Activated CD4-positive, alpha-beta T cell treated with anti-CD3 and anti-CD28 coated beads, Interleukin-2, amount 10 ng/mL, durations not matched to agents 24 days and 14 days (primary cell): ENCODE measurements around the gene POLR2E. TPM values are rescaled to one million over a fixed set of nuclear protein-coding genes. Genes with fewer than 3 reads are reported as not detected.

Experiments used
- DNase-seq: peaks from one replicate; pipeline ENCODE4 v3.0.0; 2022
- H3K27ac Mint-ChIP-seq: one replicate; pipeline ENCODE4 v1.8.0; 2022; ENCODE audit warnings: mild to moderate bottlenecking, mixed read lengths
- H3K27me3 Mint-ChIP-seq: one replicate; pipeline ENCODE4 v1.8.0; 2022; ENCODE audit warnings: mixed read lengths
- H3K36me3 Mint-ChIP-seq: one replicate; pipeline ENCODE4 v1.8.0; 2022; ENCODE audit warnings: low read depth, mild to moderate bottlenecking, mixed read lengths
- H3K4me1 Mint-ChIP-seq: one replicate; pipeline ENCODE4 v1.8.0; 2021; ENCODE audit warnings: mixed read lengths
- H3K4me3 Mint-ChIP-seq: one replicate; pipeline ENCODE4 v1.8.0; 2022; ENCODE audit warnings: mild to moderate bottlenecking, moderate library complexity, mixed read lengths
- H3K9me3 Mint-ChIP-seq: one replicate; pipeline ENCODE4 v1.8.0; 2021; ENCODE audit warnings: mixed read lengths
- intact Hi-C: fragments of 100-400 bp; cut with micrococcal nuclease; formaldehyde crosslinking; loops from one replicate; pipeline ENCODE4 v1.15.1; 2023
- total RNA-seq: library from RNA; stranded (reverse); gene quantifications from 2 replicates; pipeline ENCODE4 v1.2.3, GENCODE V29; 2022

POLR2E gene
- total RNA-seq, 1 donor from 2014 or later: 273 TPM

- Mint-ChIP-seq H3K4me1 (peaks cover 38% of the 10 kb centered on the region), H3K4me3 (peak overlapping the region; percentile 75), H3K27me3 (no peaks in the 10 kb centered on the region), H3K27ac (peak overlapping the region; percentile 92), H3K9me3 (peaks cover 3% of the 10 kb centered on the region), H3K36me3 (peaks cover 18% of the 10 kb centered on the region)
- DNase-seq: no peak
- intact Hi-C loops: loop anchor here (1.0 to 5.0 kb wide), 5 partner anchors 8 to 89 kb away; partner anchors contain the start of genes ARHGAP45, POLR2E, RNU6-2 and TMEM259
These were observed 8.0 kb upstream of the POLR2E start for GRCh38 chr19:1103132-1103707.

- peak overlapping the region; percentile 75 for H3K4me3 Mint-ChIP-seq
- DNase-seq: peak; percentile 81
- H3K36me3 Mint-ChIP-seq: peaks cover 17% of the 10 kb centered on the region
- intact Hi-C loops: loop anchor here (1.0 to 5.0 kb wide), 6 partner anchors 7 to 90 kb away; partner anchors contain the start of genes ARHGAP45, POLR2E, RNU6-2 and TMEM259
- peaks cover 43% of the 10 kb centered on the region for H3K4me1 Mint-ChIP-seq
- H3K27ac Mint-ChIP-seq: peak overlapping the region; percentile 92
- peaks cover 3% of the 10 kb centered on the region for H3K9me3 Mint-ChIP-seq
- no peaks in the 10 kb centered on the region for H3K27me3 Mint-ChIP-seq
These were observed 7.4 kb upstream of the POLR2E start for GRCh38 chr19:1102407-1103131.

GRCh38 chr19:1101337-1101698 is 6.1 kb upstream of the POLR2E start:
- H3K27ac Mint-ChIP-seq: peak overlapping the region; percentile 92
- peak; percentile 71 for DNase-seq
- H3K9me3 Mint-ChIP-seq: peaks cover 3% of the 10 kb centered on the region
- no peaks in the 10 kb centered on the region for H3K27me3 Mint-ChIP-seq
- intact Hi-C loops: loop anchor here (5.0 kb wide), 2 partner anchors 34 to 91 kb away; partner anchors contain the start of gene ARHGAP45
- H3K36me3 Mint-ChIP-seq: peaks cover 11% of the 10 kb centered on the region
- peaks cover 45% of the 10 kb centered on the region for H3K4me1 Mint-ChIP-seq
- peak overlapping the region; percentile 45 for H3K4me3 Mint-ChIP-seq

- intact Hi-C loops: loop anchor here (1.0 kb wide), 1 partner anchor 72 kb away; the partner anchor contains the start of gene CNN2
- Mint-ChIP-seq H3K27ac (peak overlapping the region; percentile 89), H3K9me3 (peaks cover 3% of the 10 kb centered on the region), H3K36me3 (peaks cover 16% of the 10 kb centered on the region), H3K27me3 (no peaks in the 10 kb centered on the region), H3K4me3 (peak overlapping the region; percentile 16), H3K4me1 (peaks cover 55% of the 10 kb centered on the region)
- DNase-seq: peak; percentile 59
These were observed 3.2 kb upstream of the POLR2E start for GRCh38 chr19:1098177-1099051.

- H3K4me1 Mint-ChIP-seq: peaks cover 49% of the 10 kb centered on the region
- peak overlapping the region; percentile 84 for H3K27ac Mint-ChIP-seq
These were observed 2.6 kb upstream of the POLR2E start for GRCh38 chr19:1097810-1098176.

GRCh38 chr19:1094655-1094977 is 559 bp downstream of the POLR2E start:
- Mint-ChIP-seq H3K4me3 (peak overlapping the region; percentile 95), H3K27ac (peak overlapping the region; percentile 93), H3K9me3 (no peaks in the 10 kb centered on the region), H3K4me1 (peaks cover 32% of the 10 kb centered on the region), H3K36me3 (peaks cover 29% of the 10 kb centered on the region), H3K27me3 (no peaks in the 10 kb centered on the region)
- intact Hi-C loops: loop anchor here (2.0 kb wide), 2 partner anchors 18 to 146 kb away; partner anchors contain the start of gene ATP5F1D
- no peak for DNase-seq

More at GRCh38 chr19:1097810-1098176, 2.6 kb upstream of the POLR2E start:
- no peaks in the 10 kb centered on the region for H3K27me3 Mint-ChIP-seq
- peaks cover 22% of the 10 kb centered on the region for H3K36me3 Mint-ChIP-seq
- peaks cover 3% of the 10 kb centered on the region for H3K9me3 Mint-ChIP-seq
- no peak overlapping the region for H3K4me3 Mint-ChIP-seq
- DNase-seq: no peak
- intact Hi-C loops: no loop called here

GRCh38 chr19:1093811-1094553 is 1.2 kb downstream of the POLR2E start:
- peaks cover 26% of the 10 kb centered on the region for H3K4me1 Mint-ChIP-seq
- H3K4me3 Mint-ChIP-seq: peak overlapping the region; percentile 95
- intact Hi-C loops: loop anchor here (2.0 kb wide), 2 partner anchors 17 to 147 kb away; partner anchors contain the start of gene ATP5F1D
- H3K27me3 Mint-ChIP-seq: no peaks in the 10 kb centered on the region
- H3K27ac Mint-ChIP-seq: peak overlapping the region; percentile 93
- no peaks in the 10 kb centered on the region for H3K9me3 Mint-ChIP-seq
- DNase-seq: peak; percentile 66
- H3K36me3 Mint-ChIP-seq: peaks cover 28% of the 10 kb centered on the region

- Mint-ChIP-seq H3K27ac (peak overlapping the region; percentile 62), H3K9me3 (no peaks in the 10 kb centered on the region), H3K4me3 (peak overlapping the region; percentile 95), H3K36me3 (peaks cover 29% of the 10 kb centered on the region), H3K4me1 (peaks cover 21% of the 10 kb centered on the region), H3K27me3 (no peaks in the 10 kb centered on the region)
- intact Hi-C loops: no loop called here
- no peak for DNase-seq
These were observed 1.8 kb downstream of the POLR2E start for GRCh38 chr19:1093330-1093729.

GRCh38 chr19:1091544-1092175 is 3.5 kb downstream of the POLR2E start:
- intact Hi-C loops: no loop called here
- Mint-ChIP-seq H3K36me3 (peaks cover 39% of the 10 kb centered on the region), H3K4me3 (no peak overlapping the region), H3K27ac (no peak overlapping the region), H3K9me3 (no peaks in the 10 kb centered on the region), H3K4me1 (peaks cover 22% of the 10 kb centered on the region), H3K27me3 (no peaks in the 10 kb centered on the region)
- DNase-seq: no peak

GRCh38 chr19:1090731-1091543 is 4.2 kb downstream of the POLR2E start:
- Mint-ChIP-seq H3K4me3 (no peak overlapping the region), H3K27ac (no peak overlapping the region), H3K4me1 (peaks cover 18% of the 10 kb centered on the region), H3K27me3 (no peaks in the 10 kb centered on the region), H3K9me3 (no peaks in the 10 kb centered on the region), H3K36me3 (peaks cover 39% of the 10 kb centered on the region)
- no peak for DNase-seq
- intact Hi-C loops: no loop called here

- Mint-ChIP-seq H3K27ac (no peak overlapping the region), H3K9me3 (no peaks in the 10 kb centered on the region), H3K4me1 (peaks cover 20% of the 10 kb centered on the region), H3K27me3 (no peaks in the 10 kb centered on the region), H3K36me3 (peaks cover 41% of the 10 kb centered on the region), H3K4me3 (no peak overlapping the region)
- peak; percentile 71 for DNase-seq
- intact Hi-C loops: no loop called here
These were observed 5.3 kb downstream of the POLR2E start for GRCh38 chr19:1089891-1090290.

GRCh38 chr19:1089126-1089771 is 5.9 kb downstream of the POLR2E start:
- peaks cover 41% of the 10 kb centered on the region for H3K36me3 Mint-ChIP-seq
- no peak overlapping the region for H3K27ac Mint-ChIP-seq
- no peaks in the 10 kb centered on the region for H3K9me3 Mint-ChIP-seq
- H3K4me3 Mint-ChIP-seq: no peak overlapping the region
- H3K4me1 Mint-ChIP-seq: peaks cover 19% of the 10 kb centered on the region
- intact Hi-C loops: no loop called here
- DNase-seq: no peak
- H3K27me3 Mint-ChIP-seq: no peaks in the 10 kb centered on the region
